ENCODE results near the gene KDM8.

DNA sequence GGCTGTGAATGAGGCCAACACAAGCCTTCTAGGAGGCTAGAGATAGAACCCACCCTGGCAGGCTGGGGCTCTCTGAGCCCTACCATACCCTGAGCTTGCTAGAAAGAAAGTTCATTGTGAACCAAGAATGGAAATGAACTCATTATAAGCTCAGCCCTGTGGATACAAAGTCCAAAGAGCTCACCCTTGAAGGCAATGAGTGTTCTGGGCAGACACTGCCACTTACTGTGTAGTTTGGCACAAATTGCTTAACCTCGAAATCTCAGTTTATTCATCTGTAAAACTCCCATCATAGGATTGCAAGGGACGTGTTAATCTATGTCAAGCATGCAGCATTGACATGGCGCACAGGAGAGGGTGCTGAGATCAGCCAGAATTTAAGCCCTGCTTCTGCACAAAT is 5.5 kb downstream of the KDM8 start:
- TF ChIP-seq, protein P1, sequence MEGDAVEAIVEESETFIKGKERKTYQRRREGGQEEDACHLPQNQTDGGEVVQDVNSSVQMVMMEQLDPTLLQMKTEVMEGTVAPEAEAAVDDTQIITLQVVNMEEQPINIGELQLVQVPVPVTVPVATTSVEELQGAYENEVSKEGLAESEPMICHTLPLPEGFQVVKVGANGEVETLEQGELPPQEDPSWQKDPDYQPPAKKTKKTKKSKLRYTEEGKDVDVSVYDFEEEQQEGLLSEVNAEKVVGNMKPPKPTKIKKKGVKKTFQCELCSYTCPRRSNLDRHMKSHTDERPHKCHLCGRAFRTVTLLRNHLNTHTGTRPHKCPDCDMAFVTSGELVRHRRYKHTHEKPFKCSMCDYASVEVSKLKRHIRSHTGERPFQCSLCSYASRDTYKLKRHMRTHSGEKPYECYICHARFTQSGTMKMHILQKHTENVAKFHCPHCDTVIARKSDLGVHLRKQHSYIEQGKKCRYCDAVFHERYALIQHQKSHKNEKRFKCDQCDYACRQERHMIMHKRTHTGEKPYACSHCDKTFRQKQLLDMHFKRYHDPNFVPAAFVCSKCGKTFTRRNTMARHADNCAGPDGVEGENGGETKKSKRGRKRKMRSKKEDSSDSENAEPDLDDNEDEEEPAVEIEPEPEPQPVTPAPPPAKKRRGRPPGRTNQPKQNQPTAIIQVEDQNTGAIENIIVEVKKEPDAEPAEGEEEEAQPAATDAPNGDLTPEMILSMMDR (IDR thresholded peaks at IDR 0.05; ENCODE audit: low read length) = no peak
- TF ChIP-seq EZH2 (optimal IDR thresholded peaks at IDR 0.05; ENCODE audit: low read depth, low read length) (no peak), EZH2phosphoT487 (IDR thresholded peaks at IDR 0.05; ENCODE audit: low read length) (no peak)
